Caki2 (cell line): ENCODE results near the gene FBF1. TPM values are rescaled to one million over a fixed set of nuclear protein-coding genes. Genes with fewer than 3 reads are reported as not detected.
A peak's percentile ranks its signal among the peaks of the same experiment; 100 is the strongest.
"Not testable (repeated sequence)": the region's sequence is repeated elsewhere in the genome, so short reads cannot be mapped to it uniquely, and the experiment has no call there.

ENCODE experiments used
- DNase-seq: peaks from one replicate; pipeline ENCODE4 v3.0.0-alpha.2; 2015; ENCODE audit warnings: low read depth
- in situ Hi-C: cut with HindIII; loops from 2 replicates; pipeline ENCODE4 v1.10.0; 2016; ENCODE audit warnings: low sequenced_read_pairs, low pct_unique_long_range_greater_than_20kb, mixed read lengths
- total RNA-seq: library from RNA; depleted of rRNA; stranded (reverse); fragments of >200 nt; shearing (Covaris generic); gene quantifications from 2 replicates; pipeline ENCODE4 v1.2.3, GENCODE V29; 2014; ENCODE audit warnings: low replicate concordance

The FBF1 gene
- total RNA-seq, 1 experiment from 2014 or later = 19.6 TPM

- DNase-seq = no peak
- in situ Hi-C loops = no loop called here
Measured at GRCh38 chr17:75889454-75889853, 51.4 kb downstream of the FBF1 start.

- in situ Hi-C loops = no loop called here
- no peak for DNase-seq
Measured at GRCh38 chr17:75888484-75888883, 52.4 kb downstream of the FBF1 start.

DNA sequence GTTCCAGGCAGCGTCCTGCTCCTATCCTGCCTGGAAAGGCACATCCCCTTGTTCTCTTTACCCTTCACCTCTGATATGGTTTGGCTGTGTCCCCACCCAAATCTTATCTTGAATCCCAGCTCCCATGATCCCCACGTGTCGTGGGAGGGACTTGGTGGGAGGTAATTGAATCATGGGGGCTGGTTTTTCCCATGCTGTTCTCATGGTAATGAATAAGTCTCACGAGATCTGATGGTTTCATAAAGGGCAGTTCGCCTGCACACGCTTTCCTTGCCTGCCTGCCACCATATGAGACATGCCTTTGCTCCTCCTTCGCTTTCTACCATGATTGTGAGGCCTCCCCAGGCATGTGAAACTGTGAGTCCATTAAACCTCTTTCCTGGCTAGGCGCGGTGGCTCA lies 55.0 kb downstream of the FBF1 start:
- in situ Hi-C loops = not testable (repeated sequence)

DNA sequence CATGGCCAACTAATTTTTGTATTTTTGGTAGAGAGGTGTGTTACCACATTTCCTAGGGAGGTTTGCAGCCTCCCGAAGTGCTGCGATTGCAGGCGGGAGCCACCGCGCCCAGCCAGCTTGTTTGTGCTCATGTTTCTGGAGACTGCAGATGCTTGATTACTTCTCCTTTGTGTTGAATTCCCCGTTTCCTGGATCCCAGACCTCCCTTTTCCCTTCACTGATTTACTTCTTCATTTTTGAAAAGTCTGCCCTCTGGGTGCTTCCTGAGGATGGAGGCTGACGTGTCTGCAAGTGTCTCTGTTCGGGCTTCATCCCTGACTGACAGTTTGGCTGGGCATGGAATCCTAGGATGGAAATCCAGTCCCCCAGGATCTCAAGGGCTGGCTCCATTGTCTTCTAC lies 55.4 kb downstream of the FBF1 start:
- no peak for DNase-seq
- in situ Hi-C loops = no loop called here

More for the DNA sequence above, 55.0 kb downstream of the FBF1 start:
- DNase-seq = not testable (repeated sequence)

GRCh38 chr17:75881678-75882454 lies 59.0 kb downstream of the FBF1 start:
- in situ Hi-C loops = no loop called here
- no peak for DNase-seq

DNA sequence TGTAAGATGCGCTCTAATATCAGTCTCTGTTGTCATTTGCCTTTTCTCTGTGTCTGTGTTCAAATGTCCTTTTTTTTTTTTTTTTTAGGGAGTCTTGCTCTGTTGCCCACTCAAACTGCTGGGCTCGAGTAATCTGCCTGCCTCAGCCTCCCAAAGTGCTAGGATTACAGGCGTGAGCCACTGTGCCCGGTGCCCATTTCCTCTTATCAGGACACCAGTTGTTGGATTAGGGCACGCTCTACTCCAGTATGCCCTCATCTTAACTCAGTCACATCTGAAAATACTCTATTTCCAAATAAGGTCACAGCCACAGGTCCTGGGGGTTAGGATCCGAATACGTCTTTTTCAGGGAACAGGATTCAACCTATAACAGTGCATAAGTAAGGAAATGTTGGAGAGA lies 60.6 kb downstream of the FBF1 start:
- in situ Hi-C loops = no loop called here
- no peak for DNase-seq

- peak; percentile 75 for DNase-seq
- in situ Hi-C loops = no loop called here
Measured at GRCh38 chr17:75878174-75878998, 62.5 kb downstream of the FBF1 start, which contains the start of gene TRIM47. Gene TRIM47, minus strand, starts transcription at chr17:75878581. Its CDS starts 33 bp downstream, at chr17:75878548.

DNA sequence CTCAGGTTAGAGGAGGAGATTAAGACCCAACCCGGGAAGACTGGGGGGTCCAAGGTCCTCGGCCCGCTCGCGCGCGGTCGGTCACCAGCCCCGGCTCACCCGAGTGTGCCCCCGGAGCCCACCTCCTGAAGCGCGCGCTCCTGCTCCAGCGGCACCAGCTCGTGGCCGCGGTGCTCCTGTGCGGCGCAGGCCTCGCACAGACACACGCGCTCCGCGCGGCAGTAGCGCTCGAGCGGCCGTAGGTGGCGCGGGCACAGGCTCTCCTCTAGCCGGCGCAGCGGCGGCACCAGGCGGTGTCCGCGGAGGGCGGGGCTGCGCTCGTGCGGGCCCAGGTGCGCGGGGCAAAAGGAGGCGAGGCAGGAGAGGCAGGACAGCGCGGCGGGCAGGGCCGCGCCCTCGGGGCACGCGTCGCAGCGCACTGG lies 63.1 kb downstream of the FBF1 start:
- in situ Hi-C loops = no loop called here
- DNase-seq = peak; percentile 82

GRCh38 chr17:75876938-75877751 lies 63.7 kb downstream of the FBF1 start:
- in situ Hi-C loops = no loop called here
- peak; percentile 98 for DNase-seq

DNA sequence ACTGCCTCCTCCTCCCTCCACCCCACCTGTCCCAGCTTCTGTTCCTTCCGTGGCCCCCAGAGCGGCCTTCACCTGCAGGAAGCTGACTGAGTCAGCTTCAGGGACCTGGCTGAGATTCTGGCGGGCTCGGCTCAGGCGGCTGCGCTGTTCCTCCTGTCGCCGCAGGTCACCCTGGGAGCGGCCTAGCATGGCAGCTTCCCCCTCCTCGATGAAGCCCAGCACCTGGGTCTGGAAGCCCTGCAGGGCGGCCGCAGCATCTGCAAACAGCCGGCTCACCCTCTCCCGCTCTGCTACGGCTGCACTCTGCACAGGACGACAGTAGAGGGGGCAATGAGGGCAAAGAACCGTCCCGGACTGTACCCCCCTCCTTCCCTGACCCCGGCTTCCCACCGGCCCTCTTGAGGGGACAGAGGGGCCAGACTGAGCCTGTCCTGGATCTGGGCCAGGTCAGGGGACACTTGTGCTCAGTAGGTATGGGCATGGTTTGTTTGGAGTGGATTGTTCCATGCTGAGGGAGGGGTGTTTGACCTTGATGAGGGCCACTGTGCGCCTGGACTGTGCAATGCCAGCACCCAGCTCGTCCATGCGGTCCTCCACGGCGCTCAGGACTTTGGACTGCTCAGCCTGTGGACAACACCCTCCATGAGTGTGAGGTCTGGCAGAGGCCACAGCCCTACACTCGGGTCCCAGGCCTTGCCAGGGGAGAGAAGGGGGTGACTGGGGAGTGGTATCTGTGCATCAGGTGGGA lies 64.5 kb downstream of the FBF1 start:
- in situ Hi-C loops = no loop called here
- DNase-seq = peak; percentile 89

GRCh38 chr17:75875940-75876189 lies 65.0 kb downstream of the FBF1 start:
- no peak for DNase-seq
- in situ Hi-C loops = no loop called here

DNA sequence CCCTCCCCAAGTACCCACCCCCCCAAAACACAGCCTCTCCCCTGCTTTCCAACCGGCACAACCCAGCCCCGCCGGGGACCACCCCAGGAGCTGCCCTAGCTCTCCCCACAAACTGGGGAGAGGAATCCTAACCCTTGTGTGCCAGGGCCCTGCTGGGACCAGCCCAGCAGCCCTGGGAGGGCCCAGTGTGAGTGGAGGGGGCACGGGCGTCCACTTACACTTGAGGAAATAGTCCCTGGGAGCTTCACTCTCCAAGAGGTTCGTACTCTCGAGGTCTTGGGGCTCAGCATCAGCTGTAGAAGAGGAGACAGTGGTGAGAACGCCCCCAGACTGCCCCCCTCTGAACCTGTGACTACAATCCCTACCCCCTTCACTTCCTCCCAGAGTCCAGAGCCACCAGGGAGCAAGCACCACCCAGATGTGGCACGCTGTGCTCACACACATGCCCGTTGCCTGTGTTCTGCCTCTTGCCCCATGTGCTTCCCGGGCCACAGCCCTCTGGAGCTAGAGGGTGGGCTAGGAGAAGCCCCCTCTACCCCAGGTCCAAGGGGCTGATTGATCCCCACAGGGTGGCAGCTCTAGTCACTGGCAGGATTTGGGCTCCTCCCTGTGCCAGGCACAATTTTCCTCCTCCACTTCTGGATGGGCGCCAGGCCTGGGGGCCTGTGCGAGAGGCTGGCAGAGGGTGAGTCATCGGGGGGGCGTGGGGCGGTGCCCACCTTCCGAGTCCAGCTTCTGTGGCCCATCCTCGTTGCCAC lies 65.5 kb downstream of the FBF1 start:
- in situ Hi-C loops = no loop called here
- no peak for DNase-seq

GRCh38 chr17:75874323-75875181 lies 66.3 kb downstream of the FBF1 start:
- in situ Hi-C loops = no loop called here

GRCh38 chr17:75873587-75874322 lies 67.1 kb downstream of the FBF1 start:
- in situ Hi-C loops = no loop called here
- DNase-seq = no peak

More at GRCh38 chr17:75874323-75875181, 66.3 kb downstream of the FBF1 start:
- no peak for DNase-seq

- peak; percentile 83 for DNase-seq
- in situ Hi-C loops = no loop called here
Measured at GRCh38 chr17:75872434-75873351, 68.1 kb downstream of the FBF1 start.
